ENCODE results near the gene PIEZO1. TPM values are rescaled to one million over a fixed set of nuclear protein-coding genes. Genes with fewer than 3 reads are reported as not detected.

PIEZO1 gene
- total and polyA plus RNA-seq, 9 of the 15 experiments (the other 6 are each of a cell fraction or from before 2014, with no cell fraction given): 3.6 to 432 (median 131) TPM

- TF ChIP-seq E2F8 (IDR thresholded peaks at IDR 0.05; ENCODE audit: low read depth, partially characterized antibody): no peak
- no peak for TF ChIP-seq SRSF1 (IDR thresholded peaks at IDR 0.05; ENCODE audit: low read depth, low read length)
- no peak for TF ChIP-seq DEAF1 (CRISPR knock-in tag; IDR thresholded peaks at IDR 0.05)
- no peak for TF ChIP-seq TCFL5 (CRISPR knock-in tag; conservative IDR thresholded peaks at IDR 0.05)
- TF ChIP-seq SMAD4 (CRISPR knock-in tag; conservative IDR thresholded peaks at IDR 0.05): peak; percentile 94
- peak; percentile 76 for TF ChIP-seq KLF13 (tag; IDR thresholded peaks at IDR 0.05; ENCODE audit: borderline replicate concordance, low read depth)
- TF ChIP-seq ILF3 (IDR thresholded peaks at IDR 0.05; ENCODE audit: borderline replicate concordance): no peak
- peak; percentile 45; the same call in 1 of the 2 replicates for TF ChIP-seq POLR2G (IDR thresholded peaks at IDR 0.05; ENCODE audit: low read depth, low read length)
- TF ChIP-seq ZKSCAN1 (IDR thresholded peaks at IDR 0.05; ENCODE audit: low read depth, low read length): no peak
- TF ChIP-seq MXD1 (CRISPR knock-in tag; IDR thresholded peaks at IDR 0.05; ENCODE audit: borderline replicate concordance, poor library complexity, severe bottlenecking): no peak
- TF ChIP-seq CUX1 (CRISPR knock-in tag; IDR thresholded peaks at IDR 0.05): no peak
- TF ChIP-seq ZNF639 (CRISPR knock-in tag; conservative IDR thresholded peaks at IDR 0.05 in 1 of 2, IDR thresholded peaks at IDR 0.05 in 1 of 2): no peak
- no peak; a peak in 1 of 4 replicates for TF ChIP-seq FOXA3 (CRISPR knock-in tag; conservative IDR thresholded peaks at IDR 0.05 in 1 of 2, IDR thresholded peaks at IDR 0.05 in 1 of 2)
Measured at GRCh38 chr16:88688013-88688778, 96.8 kb downstream of the PIEZO1 start (continued).
